GM18505 (cell line): ENCODE data around the gene ZBED1.
A peak's percentile ranks its signal among the peaks of the same experiment; 100 is the strongest.

Source experiments
- ATAC-seq: cut with Tn5 transposase; IDR thresholded peaks from one replicate; pipeline ENCODE4 v1.9.1; 2021; ENCODE audit not compliant: unreplicated experiment
- POLR2A ChIP-seq: IDR thresholded peaks from 4 replicates; pipeline ENCODE4 v1.6.1; 2011; ENCODE audit warnings: borderline replicate concordance; ENCODE audit not compliant: insufficient read depth, insufficient read length; ENCODE audit errors: extremely low read depth

The ZBED1 gene

DNA sequence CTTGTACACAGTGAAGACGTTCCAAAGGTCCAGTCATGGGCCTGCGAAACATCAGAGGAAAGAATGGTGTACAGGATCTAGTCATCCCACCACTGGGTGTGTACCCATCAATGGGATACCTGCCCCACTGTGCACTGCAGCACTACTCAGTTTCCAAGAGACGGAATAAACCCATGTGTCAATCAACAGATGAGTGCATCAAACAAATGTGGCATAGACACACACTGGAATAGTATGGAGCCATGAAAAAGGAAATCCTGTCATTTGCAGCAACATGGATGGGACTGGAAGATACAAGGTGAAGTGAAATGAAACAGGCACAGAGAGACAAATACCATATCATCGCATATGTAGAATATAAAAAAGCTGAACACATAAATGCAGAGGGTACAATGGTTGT, 48.0 kb downstream of the ZBED1 start:
- ATAC-seq, result no peak
- no peak for TF ChIP-seq POLR2A

DNA sequence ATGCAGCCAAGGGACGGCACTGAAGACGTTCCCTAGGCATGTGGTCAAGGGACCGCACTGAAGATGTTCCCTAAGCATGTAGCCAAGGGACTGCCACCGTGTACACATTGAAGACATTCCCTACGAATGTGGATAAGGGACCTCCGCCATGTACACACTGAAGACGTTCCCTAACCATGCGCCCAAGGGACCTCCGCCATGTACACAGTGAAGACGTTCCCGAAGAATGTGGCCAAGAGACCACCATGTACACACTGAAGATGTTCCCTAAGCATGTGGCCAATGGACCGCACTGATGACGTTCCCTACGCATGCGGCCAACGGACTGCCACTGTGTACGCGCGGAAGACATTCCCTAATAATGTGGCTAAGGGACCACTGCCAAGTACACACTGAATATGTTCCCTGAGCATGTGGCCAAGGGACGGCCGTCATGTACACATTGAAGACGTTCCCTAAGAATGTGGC, 48.4 kb downstream of the ZBED1 start:
- no peak for TF ChIP-seq POLR2A
- ATAC-seq, result no peak

DNA sequence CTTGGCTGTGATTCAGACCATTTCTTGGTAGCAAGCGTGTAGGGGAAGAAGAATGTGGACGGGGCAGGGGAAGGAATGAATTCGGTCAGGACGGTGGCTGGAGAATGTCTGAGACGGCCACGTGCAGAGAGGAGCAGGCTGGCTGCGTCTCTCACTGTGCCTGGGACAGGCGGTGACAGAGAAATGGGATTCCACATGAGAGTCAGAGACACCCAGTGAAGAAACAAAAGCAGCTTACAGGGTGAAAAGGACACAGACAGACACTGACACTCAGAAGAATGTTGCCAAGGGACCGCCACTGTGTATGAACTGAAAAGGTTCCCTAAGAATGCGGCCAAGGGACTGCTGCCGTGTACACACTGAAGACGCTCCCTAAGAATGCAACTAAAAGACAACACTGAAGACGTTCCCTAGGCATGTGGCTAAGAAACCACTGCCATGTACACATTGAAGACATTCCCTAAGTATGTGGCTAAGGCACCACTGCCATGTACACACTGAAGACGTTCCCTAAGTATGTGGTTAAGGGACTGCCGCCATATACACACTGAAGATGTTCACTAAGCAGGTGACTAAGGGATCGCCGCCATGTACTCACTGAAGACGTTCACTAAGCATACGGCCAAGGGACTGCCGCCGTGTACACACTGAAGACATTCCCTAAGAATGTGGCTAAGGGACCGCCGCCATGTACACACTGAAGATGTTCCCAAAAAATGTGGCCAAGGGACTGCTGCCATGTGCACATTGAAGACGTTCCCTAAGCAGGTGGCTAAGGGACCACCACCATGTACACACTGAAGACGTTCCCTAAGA, 49.1 kb downstream of the ZBED1 start:
- TF ChIP-seq POLR2A, result no peak
- no peak for ATAC-seq

DNA sequence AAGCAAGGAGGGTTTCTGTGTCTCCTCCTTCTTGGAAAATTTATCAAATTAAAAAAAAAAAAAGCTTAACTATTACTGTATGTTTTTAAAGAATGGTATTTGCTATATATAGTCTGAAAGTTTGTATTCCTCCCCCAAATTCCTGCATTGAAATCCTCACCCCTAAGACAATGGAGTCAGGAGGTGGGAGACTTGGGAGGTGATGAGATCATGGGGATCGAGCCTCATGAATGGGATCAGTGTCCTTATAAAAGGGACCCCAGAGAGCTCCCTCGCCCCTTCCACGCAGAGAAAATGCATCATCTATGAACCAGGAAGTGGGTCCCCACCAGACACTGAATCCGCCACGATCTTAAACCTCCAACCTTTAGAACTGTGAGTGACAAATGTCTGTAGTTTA, 50.1 kb downstream of the ZBED1 start:
- no peak for TF ChIP-seq POLR2A
- no peak for ATAC-seq

DNA sequence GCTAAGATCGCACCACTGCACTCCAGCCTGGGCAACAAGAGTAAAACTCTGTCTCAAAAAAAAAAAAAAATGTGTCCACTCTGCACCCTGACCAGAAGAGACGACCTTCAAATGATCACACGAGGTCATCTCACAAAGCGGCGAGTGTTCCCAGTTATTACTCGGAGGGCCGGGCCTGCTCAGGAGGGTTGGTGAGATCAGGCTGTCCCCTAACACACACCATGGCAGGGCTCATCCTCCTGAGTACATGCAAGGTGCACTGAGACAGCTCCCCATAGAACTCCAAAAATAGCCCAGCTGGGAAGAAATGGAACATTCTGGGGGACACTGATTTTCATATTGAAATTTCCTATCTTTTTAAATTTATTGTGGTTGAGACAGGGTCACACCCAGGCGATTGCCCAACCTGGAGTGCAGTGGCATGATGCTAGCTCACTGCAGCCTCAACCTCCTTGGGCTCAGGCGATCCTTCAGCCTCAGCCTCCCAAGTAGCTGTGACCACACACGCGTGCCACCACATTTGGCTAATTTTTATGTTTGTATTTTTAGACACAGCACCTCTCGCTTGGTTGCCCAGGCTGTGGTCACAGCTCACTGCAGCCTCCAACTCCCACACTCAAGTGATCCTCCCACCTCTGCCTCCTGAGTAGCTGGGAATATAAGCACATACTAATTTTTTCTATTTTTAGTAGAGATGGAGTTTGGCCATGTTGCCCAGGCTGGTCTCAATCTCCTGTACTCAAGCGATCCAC, 51.5 kb downstream of the ZBED1 start:
- TF ChIP-seq POLR2A, result no peak
- ATAC-seq, result peak; percentile 55

DNA sequence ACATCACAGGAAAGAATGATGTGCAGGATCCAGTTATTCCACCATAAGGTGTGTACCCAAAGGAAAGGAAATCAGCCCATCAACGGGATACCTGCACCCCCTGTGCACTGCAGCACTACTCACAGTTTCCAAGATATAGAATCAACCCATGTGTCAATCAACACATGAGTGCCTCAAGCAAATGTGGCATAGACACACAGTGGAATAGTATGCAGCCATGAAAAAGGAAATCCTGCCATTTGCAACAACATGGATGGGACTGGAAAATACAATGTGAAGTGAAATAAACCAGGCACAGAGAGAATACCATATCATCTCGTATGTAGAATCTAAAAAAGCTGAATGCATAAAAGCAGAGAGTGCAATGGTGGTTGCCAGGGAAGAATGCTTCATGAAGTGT, 53.3 kb downstream of the ZBED1 start:
- no peak for TF ChIP-seq POLR2A
- ATAC-seq, result no peak

DNA sequence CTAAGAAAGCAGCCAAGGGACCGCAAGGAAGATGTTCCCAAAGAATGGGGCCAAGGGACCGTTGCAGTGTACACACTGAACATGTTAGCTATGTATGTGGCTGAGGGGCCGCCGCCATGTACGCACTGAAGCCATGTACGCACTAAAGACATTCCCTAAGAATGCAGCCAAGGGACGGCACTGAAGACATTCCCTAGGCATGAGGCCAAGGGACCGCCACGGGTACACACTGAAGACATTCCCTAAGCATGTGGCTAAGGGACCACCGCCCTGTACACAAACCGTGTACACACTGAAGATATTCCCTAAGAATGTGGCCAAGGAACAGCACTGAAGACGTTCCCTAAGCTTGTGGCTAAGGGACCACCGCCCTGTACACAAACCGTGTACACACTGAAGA, 54.0 kb downstream of the ZBED1 start:
- no peak for TF ChIP-seq POLR2A
- ATAC-seq, result no peak

DNA sequence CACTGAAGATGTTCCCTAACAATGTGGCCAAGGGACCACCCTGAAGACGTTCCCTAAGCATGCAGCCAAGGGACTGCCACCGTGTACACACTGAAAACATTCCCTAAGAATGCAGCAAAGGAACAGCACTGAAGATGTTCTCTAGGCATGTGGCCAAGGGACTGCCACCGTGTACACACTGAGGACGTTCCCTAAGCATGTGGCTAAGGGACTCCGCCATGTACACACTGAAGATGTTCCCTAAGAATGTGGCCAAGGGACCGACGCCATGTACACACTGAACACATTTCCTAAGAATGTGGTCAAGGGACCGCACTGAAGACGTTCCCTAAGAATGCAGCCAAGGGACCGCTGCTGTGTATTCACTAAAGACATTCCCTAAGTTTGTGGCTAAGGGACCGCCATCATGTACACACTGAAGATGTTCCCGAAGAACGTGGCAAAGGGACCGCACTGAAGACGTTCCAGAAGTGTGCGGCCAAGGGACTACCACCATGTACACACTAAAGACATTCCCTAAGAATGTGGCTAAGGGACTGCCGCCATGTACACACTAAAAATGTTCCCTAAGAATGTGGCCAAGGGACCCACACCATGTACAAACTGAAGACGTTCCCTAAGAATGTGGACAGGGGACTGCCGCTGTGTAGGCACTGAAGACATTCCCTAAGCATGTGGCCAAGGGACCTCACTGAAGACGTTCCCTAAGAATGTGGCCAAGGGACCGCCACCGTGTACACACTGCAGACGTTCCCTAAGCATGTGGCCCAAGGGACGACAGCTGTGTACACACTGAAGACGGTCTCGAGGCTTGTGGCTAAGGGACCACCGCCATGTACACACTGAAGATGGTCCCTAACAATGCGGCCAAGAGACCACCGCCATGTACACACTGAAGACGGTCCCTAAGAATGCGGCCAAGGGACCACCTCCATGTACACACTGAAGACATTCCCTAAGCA, 54.8 kb downstream of the ZBED1 start:
- no peak for TF ChIP-seq POLR2A
- no peak for ATAC-seq

DNA sequence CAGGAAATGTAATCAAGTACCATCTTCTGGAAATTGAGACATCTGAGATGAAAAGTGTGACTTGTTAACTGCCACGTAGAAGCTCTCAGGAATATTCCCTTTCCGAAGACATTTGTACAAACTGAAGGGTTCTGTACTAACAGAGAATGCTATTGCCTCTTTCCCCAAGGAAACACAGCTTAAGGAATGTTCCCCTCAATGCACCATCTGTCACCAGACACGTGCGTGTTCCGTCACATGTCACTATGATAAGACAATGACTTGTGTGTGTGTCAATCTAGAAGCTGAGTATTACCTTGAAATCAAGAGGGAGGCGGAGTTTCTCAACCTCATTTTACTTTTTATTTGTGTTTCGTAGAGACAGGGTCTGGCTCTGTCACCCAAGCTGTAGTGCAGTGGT, 58.1 kb downstream of the ZBED1 start:
- no peak for ATAC-seq
- TF ChIP-seq POLR2A, result no peak

DNA sequence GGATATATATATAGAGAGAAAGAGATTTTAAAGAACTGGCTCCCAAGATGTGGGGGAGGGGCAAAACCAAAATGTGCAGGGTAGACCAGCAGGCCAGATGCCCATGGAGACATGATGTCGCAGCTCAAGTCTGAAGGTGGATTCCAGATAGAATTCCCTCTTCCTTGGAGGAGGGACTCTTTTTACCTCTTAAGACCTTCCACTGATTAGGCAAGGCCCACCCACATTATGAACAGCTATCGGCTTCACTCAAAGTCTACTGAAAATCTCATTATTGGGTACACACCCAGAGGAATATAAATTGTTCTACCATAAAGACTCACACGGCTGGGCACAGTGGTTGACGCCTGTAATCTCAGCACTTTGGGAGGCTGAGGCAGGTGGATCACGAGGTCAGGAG, 59.3 kb downstream of the ZBED1 start:
- TF ChIP-seq POLR2A, result no peak
- no peak for ATAC-seq

DNA sequence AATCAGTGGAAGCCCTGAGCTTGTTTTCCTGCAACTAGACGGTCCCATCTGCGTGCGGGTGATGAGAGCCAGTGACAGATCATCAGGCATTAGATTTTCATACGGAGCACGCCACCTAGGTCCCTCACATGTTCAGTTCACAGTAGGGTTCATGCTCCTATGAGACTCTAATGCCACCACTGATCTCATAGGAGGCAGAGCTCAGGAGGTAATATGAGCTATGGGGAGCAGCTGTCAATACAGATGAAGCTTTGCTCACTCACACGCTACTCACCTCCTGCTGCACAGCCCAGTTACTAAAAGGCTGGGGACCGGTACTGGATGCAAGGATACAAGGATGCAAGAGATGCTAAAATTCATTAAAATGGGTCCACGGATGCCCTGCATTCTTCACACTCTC, 61.2 kb downstream of the ZBED1 start:
- TF ChIP-seq POLR2A, result no peak
- no peak for ATAC-seq
